Activated T-helper 17 cell treated with anti-CD3 and anti-CD28 coated beads, Interleukin-2, amount 50 U/mL, for 72 hours (primary cell): ENCODE results near the gene ATL3. TPM values are rescaled to one million over a fixed set of nuclear protein-coding genes. Genes with fewer than 3 reads are reported as not detected.
"Not testable (repeated sequence)": the region's sequence is repeated elsewhere in the genome, so short reads cannot be mapped to it uniquely, and the experiment has no call there.

Experiments used
- ATAC-seq: fragments of 150-1000 bp; cut with Tn5 transposase; replicated peaks from 2 replicates; pipeline ENCODE4 v1.10.0; 2021; ENCODE audit warnings: mild to moderate bottlenecking, moderate library complexity
- H3K27ac Mint-ChIP-seq: one replicate; pipeline ENCODE4 v1.8.0; 2022; ENCODE audit warnings: mixed read lengths
- H3K27me3 Mint-ChIP-seq: one replicate; pipeline ENCODE4 v1.8.0; 2022; ENCODE audit warnings: mixed read lengths
- H3K36me3 Mint-ChIP-seq: one replicate; pipeline ENCODE4 v1.8.0; 2022; ENCODE audit warnings: low read depth, mild to moderate bottlenecking, mixed read lengths
- H3K4me1 Mint-ChIP-seq: one replicate; pipeline ENCODE4 v1.8.0; 2022; ENCODE audit warnings: mixed read lengths
- H3K4me3 Mint-ChIP-seq: one replicate; pipeline ENCODE4 v1.8.0; 2022; ENCODE audit warnings: mild to moderate bottlenecking, mixed read lengths
- H3K9me3 Mint-ChIP-seq: one replicate; pipeline ENCODE4 v1.8.0; 2022; ENCODE audit warnings: mixed read lengths
- total RNA-seq, 2 donors: library from RNA; stranded (reverse); gene quantifications; one replicate each; pipeline ENCODE4 v1.2.3, GENCODE V29; 2022

Gene ATL3
- total RNA-seq, 2 donors from 2014 or later = 31.1 to 33.3 TPM

DNA sequence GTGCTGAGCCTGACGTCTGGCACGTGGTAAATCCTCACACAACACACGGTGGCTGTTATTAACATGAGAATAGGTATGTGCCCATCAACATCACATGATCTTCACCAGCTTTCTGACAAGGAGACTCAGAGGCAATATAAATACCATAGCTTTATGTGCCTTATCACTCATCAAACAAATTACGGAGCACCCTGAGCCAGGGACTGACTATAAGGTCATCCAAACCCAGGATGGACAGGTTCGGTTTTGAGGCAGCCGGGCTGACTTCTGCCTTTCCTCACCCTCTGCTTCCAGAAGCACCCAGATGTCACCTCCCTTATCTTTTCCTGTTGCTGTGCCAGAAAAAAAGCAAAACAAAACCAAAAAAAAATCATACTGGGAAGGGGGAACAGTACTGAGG is 51.2 kb downstream of the ATL3 start:
- no peaks in the 10 kb centered on the region for H3K36me3 Mint-ChIP-seq
- no peaks in the 10 kb centered on the region for H3K27me3 Mint-ChIP-seq
- no peak for ATAC-seq
- H3K4me3 Mint-ChIP-seq = no peak overlapping the region
- H3K27ac Mint-ChIP-seq = no peak overlapping the region
- no peaks in the 10 kb centered on the region for H3K4me1 Mint-ChIP-seq
- no peaks in the 10 kb centered on the region for H3K9me3 Mint-ChIP-seq

DNA sequence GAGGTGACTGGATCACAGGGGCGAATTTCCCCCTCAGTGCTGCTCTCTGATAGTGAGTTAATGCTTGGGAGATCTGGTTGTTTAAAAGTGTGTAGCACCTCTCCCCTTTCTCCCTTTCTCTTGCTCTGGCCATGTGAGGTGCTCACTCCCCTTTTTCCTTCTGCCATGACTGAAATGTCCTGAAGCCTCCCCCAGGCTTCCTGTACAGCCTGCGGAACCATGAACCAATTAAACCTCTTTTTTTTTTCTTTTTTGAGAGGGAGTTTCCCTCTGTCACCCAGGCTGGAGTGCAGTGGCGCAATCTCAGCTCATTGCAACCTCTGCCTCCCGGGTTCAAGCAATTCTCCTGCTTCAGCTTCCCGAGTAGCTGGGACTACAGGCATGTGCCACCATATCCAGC is 53.5 kb downstream of the ATL3 start:
- not testable (repeated sequence) for H3K27me3 Mint-ChIP-seq, H3K36me3 Mint-ChIP-seq, H3K27ac Mint-ChIP-seq, H3K9me3 Mint-ChIP-seq, ATAC-seq, H3K4me1 Mint-ChIP-seq, H3K4me3 Mint-ChIP-seq

GRCh38 chr11:63616953-63617352 is 54.2 kb downstream of the ATL3 start:
- Mint-ChIP-seq H3K36me3 (no peaks in the 10 kb centered on the region), H3K27ac (no peak overlapping the region), H3K4me3 (no peak overlapping the region), H3K4me1 (no peaks in the 10 kb centered on the region), H3K9me3 (no peaks in the 10 kb centered on the region), H3K27me3 (no peaks in the 10 kb centered on the region)
- ATAC-seq = no peak

DNA sequence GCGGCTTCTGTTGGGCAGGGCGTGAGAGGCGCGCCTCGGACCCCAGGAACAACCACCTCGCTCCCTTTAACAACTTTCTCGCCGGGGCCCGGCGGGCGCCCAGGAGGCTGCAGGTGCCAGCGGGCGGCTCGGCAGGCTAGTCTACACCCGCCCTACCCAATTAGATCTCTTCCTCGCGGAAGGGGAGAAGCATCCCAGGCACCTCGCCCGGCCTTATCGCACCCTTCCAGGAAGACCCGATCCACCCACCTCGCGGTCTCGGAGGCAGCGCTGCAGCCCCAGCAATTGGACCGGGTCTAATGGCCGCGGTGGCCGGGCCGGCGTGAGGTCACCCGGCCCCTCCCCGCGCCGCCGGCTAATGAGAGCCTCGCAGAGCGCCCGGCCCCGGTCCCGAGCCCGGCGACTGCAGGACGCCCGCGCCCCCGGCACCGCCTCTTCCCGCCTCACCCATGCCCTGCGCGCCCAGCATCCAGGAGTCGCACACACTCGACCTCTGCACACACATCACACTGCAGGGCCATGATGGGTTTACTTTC is 57.0 kb downstream of the ATL3 start, which contains the start of gene PLAAT3:
TSS of gene PLAAT3 (minus strand) at position 298 of the 536 bp plus-strand sequence. CDS start 419 bp downstream, outside the sequence.
- H3K27ac Mint-ChIP-seq = peak within 1 kb of the TSS; percentile 50
- no peaks in the 10 kb centered on the region for H3K9me3 Mint-ChIP-seq
- H3K4me1 Mint-ChIP-seq = peaks cover 16% of the 10 kb centered on the region
- peak; percentile 79 for ATAC-seq
- peak within 1 kb of the TSS; percentile 79 for H3K4me3 Mint-ChIP-seq
- H3K36me3 Mint-ChIP-seq = no peaks in the 10 kb centered on the region
- H3K27me3 Mint-ChIP-seq = no peaks in the 10 kb centered on the region

DNA sequence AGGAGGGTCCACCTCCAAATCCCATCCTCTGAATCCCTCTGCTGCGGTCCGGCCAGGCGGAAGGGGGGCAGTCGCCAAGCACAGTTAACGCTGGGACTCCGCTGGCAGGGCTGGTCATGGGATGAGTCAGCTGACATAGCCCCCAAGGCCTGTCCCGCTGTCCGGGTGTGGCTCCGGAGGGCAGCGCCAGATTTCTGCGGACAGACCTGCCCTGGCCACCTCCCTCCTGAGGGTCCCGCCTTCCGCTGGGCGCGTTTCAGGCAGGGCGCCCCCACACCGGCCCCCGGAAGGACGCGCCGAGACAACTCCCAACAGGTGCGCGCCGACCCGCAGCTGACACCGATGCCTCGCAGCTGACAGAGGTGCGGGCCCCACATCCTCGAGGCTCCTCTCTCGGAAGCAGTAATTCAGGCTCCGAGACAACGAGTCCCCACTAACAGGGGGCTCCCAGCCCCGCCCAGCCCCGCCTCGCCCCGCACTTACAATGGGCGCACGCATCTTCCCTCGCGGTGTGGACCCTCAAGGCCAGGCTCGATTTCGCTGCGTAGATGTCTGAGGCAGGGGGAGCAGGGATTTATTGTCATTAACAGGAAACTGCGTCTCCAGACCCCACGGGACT is 57.5 kb downstream of the ATL3 start:
- Mint-ChIP-seq H3K36me3 (no peaks in the 10 kb centered on the region), H3K4me3 (peak overlapping the region; percentile 79), H3K27ac (peak overlapping the region; percentile 50), H3K4me1 (peaks cover 17% of the 10 kb centered on the region), H3K27me3 (no peaks in the 10 kb centered on the region), H3K9me3 (no peaks in the 10 kb centered on the region)
- ATAC-seq = peak; percentile 58

DNA sequence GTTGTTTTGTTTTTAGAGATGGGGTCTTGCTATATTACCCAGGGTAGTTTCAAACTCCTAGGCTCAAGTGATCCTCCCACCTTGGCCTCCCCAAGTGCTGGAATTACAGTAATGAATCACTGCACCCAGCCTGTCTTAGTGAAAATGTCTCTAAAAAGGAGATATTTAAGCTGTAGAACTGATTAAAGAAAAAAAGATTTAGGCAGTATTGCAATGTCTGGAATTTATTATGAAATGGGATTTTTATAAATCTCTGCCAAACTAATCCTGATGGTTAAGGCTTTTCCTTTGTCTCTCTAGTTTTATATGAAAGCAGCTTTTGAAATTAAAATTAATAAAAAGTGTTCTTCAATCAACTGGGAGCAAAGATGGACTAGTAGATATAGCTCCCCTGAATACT is 59.0 kb downstream of the ATL3 start:
- Mint-ChIP-seq H3K4me3 (no peak overlapping the region), H3K27ac (no peak overlapping the region), H3K4me1 (peaks cover 22% of the 10 kb centered on the region), H3K36me3 (no peaks in the 10 kb centered on the region), H3K9me3 (no peaks in the 10 kb centered on the region), H3K27me3 (no peaks in the 10 kb centered on the region)
- no peak for ATAC-seq

GRCh38 chr11:63611395-63611747 is 59.8 kb downstream of the ATL3 start:
- Mint-ChIP-seq H3K27ac (no peak overlapping the region), H3K36me3 (no peaks in the 10 kb centered on the region), H3K9me3 (no peaks in the 10 kb centered on the region), H3K27me3 (no peaks in the 10 kb centered on the region), H3K4me3 (no peak overlapping the region), H3K4me1 (peaks cover 22% of the 10 kb centered on the region)
- no peak for ATAC-seq

GRCh38 chr11:63610604-63611394 is 60.4 kb downstream of the ATL3 start:
- no peak for ATAC-seq
- Mint-ChIP-seq H3K4me3 (no peak overlapping the region), H3K4me1 (peaks cover 22% of the 10 kb centered on the region), H3K9me3 (no peaks in the 10 kb centered on the region), H3K27ac (peak overlapping the region; percentile 61), H3K27me3 (no peaks in the 10 kb centered on the region), H3K36me3 (no peaks in the 10 kb centered on the region)

DNA sequence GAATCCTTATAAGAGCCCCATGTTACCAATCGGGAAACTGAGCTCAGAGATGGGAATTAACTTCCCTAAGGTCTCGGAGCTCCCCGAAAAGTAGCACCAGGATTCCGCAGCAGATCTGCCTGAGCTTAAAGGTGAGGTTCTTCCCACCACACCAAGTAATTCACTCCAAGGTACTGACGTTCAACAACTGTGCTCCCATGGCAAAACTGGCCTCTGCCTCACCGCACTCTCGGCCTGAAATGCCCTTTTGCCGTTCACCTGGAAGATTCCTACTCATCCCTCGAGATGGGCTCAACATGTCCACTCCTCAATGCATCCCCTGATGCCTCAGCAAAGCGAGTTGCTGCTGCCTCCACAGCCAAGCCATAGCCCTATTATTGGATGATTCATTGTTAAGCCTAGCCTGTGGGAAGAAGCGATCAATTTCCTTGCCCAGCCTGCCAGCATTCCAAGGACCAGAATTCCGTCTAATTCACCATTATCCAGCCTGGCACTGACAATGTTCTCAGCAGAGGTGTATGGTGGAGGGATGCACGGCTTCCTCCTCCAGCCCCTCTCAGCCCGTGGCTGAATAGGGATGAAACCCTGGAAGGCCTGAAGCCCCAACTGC is 61.1 kb downstream of the ATL3 start:
- ATAC-seq = no peak
- Mint-ChIP-seq H3K27me3 (no peaks in the 10 kb centered on the region), H3K36me3 (no peaks in the 10 kb centered on the region), H3K4me3 (no peak overlapping the region), H3K9me3 (no peaks in the 10 kb centered on the region), H3K27ac (peak overlapping the region; percentile 61), H3K4me1 (peaks cover 22% of the 10 kb centered on the region)

GRCh38 chr11:63609536-63609935 is 61.6 kb downstream of the ATL3 start:
- no peaks in the 10 kb centered on the region for H3K27me3 Mint-ChIP-seq
- peak; percentile 5 for ATAC-seq
- H3K9me3 Mint-ChIP-seq = no peaks in the 10 kb centered on the region
- peak overlapping the region; percentile 36 for H3K4me3 Mint-ChIP-seq
- peaks cover 22% of the 10 kb centered on the region for H3K4me1 Mint-ChIP-seq
- H3K27ac Mint-ChIP-seq = peak overlapping the region; percentile 44
- H3K36me3 Mint-ChIP-seq = no peaks in the 10 kb centered on the region

DNA sequence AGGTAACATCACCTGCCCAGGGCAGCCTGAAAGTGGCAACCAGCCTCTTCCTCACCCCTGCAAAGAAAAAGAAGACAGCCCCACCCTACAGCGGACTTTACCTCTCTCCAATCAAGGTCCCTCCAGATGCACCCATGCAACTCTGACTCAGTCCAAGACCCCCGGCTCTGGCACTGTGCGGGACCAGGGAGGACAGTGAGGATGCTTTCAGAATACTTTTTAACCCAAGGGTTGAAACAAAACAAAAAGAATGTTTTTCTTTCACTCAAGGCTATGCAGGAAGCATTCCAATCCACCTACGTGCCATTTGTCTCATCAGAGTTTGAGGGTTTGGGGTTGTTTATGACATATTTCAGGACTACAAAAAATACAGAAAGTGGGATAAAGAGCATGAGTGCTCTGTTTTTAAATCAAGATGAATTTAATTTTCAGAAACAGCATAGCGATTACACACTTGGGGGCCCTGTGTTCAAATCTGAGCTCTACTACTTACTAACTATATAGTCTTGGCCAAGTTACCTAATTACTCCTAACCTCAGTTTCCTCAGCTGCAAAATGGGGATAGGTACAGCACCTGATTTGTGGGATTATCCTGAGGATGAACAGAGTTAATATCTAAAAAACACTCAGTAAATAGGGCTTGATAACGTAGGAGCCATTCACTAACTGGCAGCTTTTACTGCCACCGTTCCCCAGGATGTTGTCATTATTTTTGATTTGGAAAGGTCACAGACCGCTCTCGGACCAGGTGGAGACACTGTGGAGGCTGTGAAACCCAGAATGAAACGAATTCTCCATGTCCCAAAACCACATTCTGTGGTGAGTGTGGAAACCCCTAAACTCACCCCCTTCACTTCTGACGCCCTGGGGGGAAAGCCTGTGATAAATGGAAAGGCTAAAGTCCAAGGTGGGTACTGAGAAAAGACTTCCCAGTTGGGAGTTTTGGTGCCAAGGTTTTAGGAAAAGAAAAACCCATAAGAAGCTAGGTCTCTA is 62.5 kb downstream of the ATL3 start:
- Mint-ChIP-seq H3K4me1 (peaks cover 22% of the 10 kb centered on the region), H3K4me3 (peak overlapping the region; percentile 36), H3K36me3 (no peaks in the 10 kb centered on the region), H3K27me3 (no peaks in the 10 kb centered on the region), H3K9me3 (no peaks in the 10 kb centered on the region), H3K27ac (peak overlapping the region; percentile 79)
- ATAC-seq = peak; percentile 70

GRCh38 chr11:63603180-63603518 is 68.0 kb downstream of the ATL3 start:
- Mint-ChIP-seq H3K9me3 (no peaks in the 10 kb centered on the region), H3K27me3 (no peaks in the 10 kb centered on the region), H3K36me3 (no peaks in the 10 kb centered on the region)

GRCh38 chr11:63602290-63603179 is 68.6 kb downstream of the ATL3 start:
- H3K27me3 Mint-ChIP-seq, H3K27ac Mint-ChIP-seq, H3K4me3 Mint-ChIP-seq, H3K36me3 Mint-ChIP-seq, ATAC-seq, H3K9me3 Mint-ChIP-seq, H3K4me1 Mint-ChIP-seq: not testable (repeated sequence)

More at GRCh38 chr11:63603180-63603518, 68.0 kb downstream of the ATL3 start:
- Mint-ChIP-seq H3K27ac (no peak overlapping the region), H3K4me3 (no peak overlapping the region), H3K4me1 (peaks cover 5% of the 10 kb centered on the region)
- peak; percentile 31 for ATAC-seq
